IPS-20b (cell line): ENCODE measurements around the gene PLA2G12B.
A peak's percentile ranks its signal among the peaks of the same experiment; 100 is the strongest.

ENCODE experiments used
- H3K27ac ChIP-seq: one replicate; pipeline ENCODE4 v1.5.1; 2013; ENCODE audit warnings: low read length
- H3K27me3 ChIP-seq: 2 replicates; pipeline ENCODE4 v1.6.1; 2013; ENCODE audit warnings: mild to moderate bottlenecking, low read length, inconsistent platforms; ENCODE audit not compliant: insufficient read depth
- H3K36me3 ChIP-seq: 2 replicates; pipeline ENCODE4 v1.6.1; 2013; ENCODE audit warnings: low read depth, mild to moderate bottlenecking, inconsistent platforms, low read length, moderate library complexity; ENCODE audit not compliant: insufficient read depth
- H3K4me1 ChIP-seq: 2 replicates; pipeline ENCODE4 v1.6.1; 2013; ENCODE audit warnings: mild to moderate bottlenecking, control low read depth, inconsistent platforms, low read length, moderate library complexity; ENCODE audit not compliant: insufficient read depth
- H3K4me3 ChIP-seq: 2 replicates; pipeline ENCODE4 v1.5.1; 2013; ENCODE audit warnings: mild to moderate bottlenecking, low read length, inconsistent platforms
- H3K9ac ChIP-seq: 2 replicates; pipeline ENCODE4 v1.6.1; 2013; ENCODE audit warnings: low read depth, mild to moderate bottlenecking, inconsistent platforms, low read length, moderate library complexity
- H3K9me3 ChIP-seq: 2 replicates; pipeline ENCODE4 v1.6.1; 2013; ENCODE audit warnings: mild to moderate bottlenecking, low read depth, low read length, inconsistent platforms; ENCODE audit not compliant: insufficient read depth

PLA2G12B gene

DNA sequence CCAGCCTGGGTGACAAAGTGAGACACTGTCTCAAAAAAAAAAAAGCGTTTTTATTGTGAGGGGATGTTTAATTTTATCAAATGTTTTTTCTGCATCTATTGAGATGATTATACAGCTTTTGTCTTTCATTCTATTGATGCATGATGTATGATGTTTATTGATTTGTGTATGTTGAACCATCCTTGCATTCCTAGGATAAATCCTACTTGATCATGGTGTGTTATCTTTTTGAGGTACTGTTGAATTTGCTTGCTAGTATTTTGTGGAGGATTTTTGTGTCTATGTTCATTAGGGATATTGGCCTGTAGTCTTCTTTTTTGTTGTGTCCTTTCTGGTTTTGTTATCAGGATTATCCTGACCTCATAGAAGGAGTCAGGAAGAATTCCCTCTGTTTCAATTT is 22.3 kb upstream of the PLA2G12B start:
- Histone ChIP-seq H3K27ac (no peak overlapping the region), H3K27me3 (no peaks in the 10 kb centered on the region), H3K9me3 (peaks cover 21% of the 10 kb centered on the region), H3K9ac (no peak overlapping the region), H3K36me3 (no peaks in the 10 kb centered on the region), H3K4me1 (no peaks in the 10 kb centered on the region), H3K4me3 (no peak overlapping the region)

DNA sequence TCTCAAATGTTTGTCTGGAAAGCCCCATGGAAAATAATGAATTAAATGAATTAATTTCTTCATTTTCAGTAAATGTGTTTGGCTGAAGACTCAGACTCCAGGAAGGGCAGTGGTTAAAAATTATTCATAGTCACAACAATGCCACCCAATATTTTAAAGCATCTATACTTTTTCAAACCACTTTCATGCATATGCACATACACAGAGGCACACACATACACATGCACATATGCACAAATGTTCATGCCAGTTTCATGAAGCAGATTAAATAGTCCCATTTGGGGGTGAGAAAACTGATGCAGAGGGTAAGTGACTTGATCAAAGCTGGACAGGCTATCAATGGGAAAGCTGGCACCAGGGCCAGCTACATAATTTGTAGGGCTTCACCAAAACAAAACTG is 1.4 kb upstream of the PLA2G12B start:
- Histone ChIP-seq H3K4me1 (peaks cover 16% of the 10 kb centered on the region; the same call in 1 of the 2 replicates), H3K36me3 (no peaks in the 10 kb centered on the region), H3K27ac (no peak overlapping the region), H3K9ac (no peak overlapping the region), H3K27me3 (no peaks in the 10 kb centered on the region), H3K9me3 (no peaks in the 10 kb centered on the region), H3K4me3 (no peak overlapping the region)

DNA sequence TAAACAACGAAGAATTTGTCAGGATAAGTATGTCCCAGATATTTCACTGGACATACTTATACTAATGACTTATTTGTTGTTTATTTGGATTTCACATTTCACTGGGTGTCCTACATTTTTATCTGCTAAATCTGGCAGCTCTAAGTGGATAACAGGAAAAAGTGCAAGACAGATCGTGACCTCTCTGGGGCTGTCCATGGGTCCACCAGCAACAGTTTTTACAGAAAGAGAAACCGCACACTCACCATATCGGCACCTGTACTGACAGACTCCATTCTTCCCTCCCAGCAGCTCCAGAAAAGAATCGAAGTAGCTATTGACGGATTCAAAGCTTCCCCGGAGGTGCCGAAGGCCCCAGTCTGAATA is 393 bp downstream of the PLA2G12B start:
- Histone ChIP-seq H3K9ac (no peak overlapping the region), H3K36me3 (no peaks in the 10 kb centered on the region), H3K27ac (no peak overlapping the region), H3K27me3 (no peaks in the 10 kb centered on the region), H3K9me3 (no peaks in the 10 kb centered on the region), H3K4me3 (no peak overlapping the region), H3K4me1 (peaks cover 16% of the 10 kb centered on the region; the same call in 1 of the 2 replicates)

DNA sequence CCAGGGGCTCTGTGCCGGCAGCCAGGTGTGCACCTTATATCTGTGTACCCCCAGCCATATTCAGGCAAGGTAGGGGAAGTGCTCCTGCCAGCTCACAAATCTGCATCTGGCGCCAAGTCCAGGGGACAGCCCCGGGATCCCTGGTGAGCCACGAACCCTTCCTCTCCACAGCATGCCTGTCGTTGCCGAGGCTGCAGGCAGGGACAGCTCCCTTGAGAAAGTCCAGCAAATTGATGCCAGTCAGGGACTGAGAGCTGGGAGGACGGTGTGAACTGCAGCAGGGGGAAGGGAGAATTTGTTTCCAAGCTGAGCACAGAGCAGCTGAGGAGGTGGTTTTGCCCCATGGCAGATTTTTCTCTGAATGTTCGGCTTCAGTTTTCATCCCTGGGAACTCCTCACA is 919 bp downstream of the PLA2G12B start:
- Histone ChIP-seq H3K36me3 (no peaks in the 10 kb centered on the region), H3K9me3 (no peaks in the 10 kb centered on the region), H3K27me3 (no peaks in the 10 kb centered on the region), H3K4me1 (peaks cover 16% of the 10 kb centered on the region; the same call in 1 of the 2 replicates), H3K4me3 (no peak overlapping the region), H3K27ac (no peak overlapping the region), H3K9ac (no peak overlapping the region)

DNA sequence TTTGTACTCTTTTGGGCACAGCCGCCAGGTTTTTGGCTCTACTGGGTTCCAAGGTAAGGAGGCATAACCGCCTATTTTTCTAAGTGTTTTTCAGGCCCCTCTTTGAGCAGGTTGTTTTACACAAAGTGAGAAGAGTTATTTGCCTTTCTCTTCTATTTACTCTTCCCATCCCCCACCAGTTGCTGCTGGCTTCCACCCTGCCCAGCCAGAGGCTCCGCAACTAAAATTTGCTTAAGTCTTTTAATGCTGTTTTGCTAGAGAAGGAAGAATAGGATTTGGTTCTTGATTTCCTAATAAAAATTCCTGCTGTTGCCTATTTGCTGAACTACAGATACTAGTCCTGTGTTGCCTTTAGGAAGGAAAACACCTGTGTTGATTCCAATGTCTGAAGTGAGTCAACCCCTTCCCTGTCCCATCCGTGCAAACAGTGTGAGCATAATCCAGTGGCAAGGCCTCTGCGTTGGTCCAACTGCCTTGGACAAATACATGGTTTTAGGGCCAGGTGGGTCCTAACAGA is 1.9 kb downstream of the PLA2G12B start:
- no peak overlapping the region for H3K27ac ChIP-seq
- H3K9ac ChIP-seq: peak overlapping the region; percentile 30; the same call in 1 of the 2 replicates
- peaks cover 16% of the 10 kb centered on the region; the same call in 1 of the 2 replicates for H3K4me1 ChIP-seq
- H3K9me3 ChIP-seq: no peaks in the 10 kb centered on the region
- no peaks in the 10 kb centered on the region for H3K36me3 ChIP-seq
- H3K27me3 ChIP-seq: no peaks in the 10 kb centered on the region
- peak overlapping the region; percentile 3 for H3K4me3 ChIP-seq

DNA sequence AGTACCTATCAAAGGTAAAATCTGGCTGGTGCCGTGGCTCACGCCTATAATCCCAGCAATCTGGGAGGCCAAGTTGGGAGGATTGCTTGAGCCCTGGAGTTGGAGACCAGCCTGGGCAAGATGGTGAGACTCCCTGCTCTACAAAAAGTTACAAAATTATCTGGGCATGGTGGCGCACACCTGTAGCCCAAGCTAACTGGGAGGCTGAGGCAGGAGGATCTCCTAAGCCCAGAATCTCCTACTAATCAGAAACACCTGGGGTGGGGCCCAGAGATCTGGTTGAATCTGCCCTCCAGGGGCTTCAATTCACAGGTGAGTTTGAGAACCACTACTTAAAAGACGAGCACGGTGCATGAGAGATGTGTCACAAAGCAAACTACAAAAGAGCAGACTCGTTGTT is 2.4 kb downstream of the PLA2G12B start:
- no peak overlapping the region for H3K27ac ChIP-seq
- H3K4me1 ChIP-seq: peaks cover 16% of the 10 kb centered on the region; the same call in 1 of the 2 replicates
- H3K9ac ChIP-seq: no peak overlapping the region; the same call in 1 of the 2 replicates
- no peaks in the 10 kb centered on the region for H3K36me3 ChIP-seq
- H3K9me3 ChIP-seq: no peaks in the 10 kb centered on the region
- peak overlapping the region; percentile 3; the same call in 1 of the 2 replicates for H3K4me3 ChIP-seq
- H3K27me3 ChIP-seq: no peaks in the 10 kb centered on the region

DNA sequence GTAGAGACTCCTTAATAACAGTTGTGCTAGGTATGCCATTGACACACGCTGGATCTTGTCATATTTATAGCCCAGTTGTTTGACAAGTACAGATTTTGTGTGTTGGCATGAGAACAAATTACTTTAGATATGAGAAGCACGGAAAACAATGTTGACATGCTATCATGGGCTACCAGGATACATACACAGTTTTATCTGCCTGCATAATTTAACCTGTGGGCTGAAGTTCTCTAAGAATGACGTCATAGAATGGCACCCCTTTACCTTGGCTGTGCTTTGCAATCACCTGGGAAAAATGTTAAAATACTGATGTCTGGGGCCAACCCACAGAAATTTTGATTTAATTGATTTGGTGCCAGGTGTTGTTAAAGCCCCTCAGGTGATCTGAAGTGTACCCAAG is 2.8 kb downstream of the PLA2G12B start:
- Histone ChIP-seq H3K4me3 (no peak overlapping the region), H3K4me1 (peaks cover 16% of the 10 kb centered on the region; the same call in 1 of the 2 replicates), H3K9me3 (no peaks in the 10 kb centered on the region), H3K9ac (no peak overlapping the region), H3K27ac (no peak overlapping the region), H3K27me3 (no peaks in the 10 kb centered on the region), H3K36me3 (no peaks in the 10 kb centered on the region)

DNA sequence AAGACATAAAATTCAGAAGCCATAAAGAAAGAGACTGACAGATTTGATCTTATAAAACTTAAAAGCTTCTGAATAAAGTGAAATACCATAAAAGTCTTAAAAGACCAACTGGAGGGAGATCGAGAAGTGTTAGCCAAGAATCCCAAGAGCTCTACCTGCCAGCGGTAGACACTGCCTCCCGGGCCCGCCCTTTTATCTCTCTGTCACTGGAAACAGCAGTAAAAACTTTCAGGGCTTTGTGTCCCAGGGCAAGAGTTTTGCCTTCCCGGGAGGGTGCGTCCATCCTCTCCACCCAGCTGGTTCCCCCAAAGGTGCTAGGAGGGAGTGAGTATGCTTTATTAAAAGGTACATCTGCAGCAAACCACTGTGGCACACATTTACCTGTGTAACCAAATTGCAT is 5.8 kb downstream of the PLA2G12B start:
- Histone ChIP-seq H3K27me3 (no peaks in the 10 kb centered on the region), H3K9me3 (no peaks in the 10 kb centered on the region), H3K27ac (no peak overlapping the region), H3K9ac (no peak overlapping the region), H3K36me3 (no peaks in the 10 kb centered on the region), H3K4me1 (peaks cover 15% of the 10 kb centered on the region; the same call in 1 of the 2 replicates), H3K4me3 (no peak overlapping the region)

DNA sequence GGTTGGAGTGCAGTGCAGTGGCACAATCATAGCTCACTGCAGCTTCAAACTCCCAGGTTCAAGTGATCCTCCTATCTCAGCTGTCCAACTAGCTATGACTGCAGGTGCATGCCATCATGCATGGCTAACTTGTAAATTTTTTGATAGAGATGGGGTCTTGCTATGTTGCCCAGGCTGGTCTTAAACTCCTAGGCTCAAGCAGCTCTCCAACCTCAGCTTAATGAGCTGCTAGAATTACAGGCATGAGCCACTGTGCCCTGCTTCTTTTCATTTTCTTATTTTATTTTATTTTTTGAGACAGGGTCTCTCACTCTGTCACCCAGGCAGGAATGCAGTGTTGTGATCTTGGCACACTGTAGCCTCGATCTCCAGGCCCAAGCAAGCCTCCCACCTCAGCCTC is 7.6 kb downstream of the PLA2G12B start:
- Histone ChIP-seq H3K27ac (no peak overlapping the region), H3K36me3 (no peaks in the 10 kb centered on the region), H3K4me3 (no peak overlapping the region), H3K4me1 (no peaks in the 10 kb centered on the region), H3K27me3 (no peaks in the 10 kb centered on the region), H3K9ac (no peak overlapping the region), H3K9me3 (no peaks in the 10 kb centered on the region)

DNA sequence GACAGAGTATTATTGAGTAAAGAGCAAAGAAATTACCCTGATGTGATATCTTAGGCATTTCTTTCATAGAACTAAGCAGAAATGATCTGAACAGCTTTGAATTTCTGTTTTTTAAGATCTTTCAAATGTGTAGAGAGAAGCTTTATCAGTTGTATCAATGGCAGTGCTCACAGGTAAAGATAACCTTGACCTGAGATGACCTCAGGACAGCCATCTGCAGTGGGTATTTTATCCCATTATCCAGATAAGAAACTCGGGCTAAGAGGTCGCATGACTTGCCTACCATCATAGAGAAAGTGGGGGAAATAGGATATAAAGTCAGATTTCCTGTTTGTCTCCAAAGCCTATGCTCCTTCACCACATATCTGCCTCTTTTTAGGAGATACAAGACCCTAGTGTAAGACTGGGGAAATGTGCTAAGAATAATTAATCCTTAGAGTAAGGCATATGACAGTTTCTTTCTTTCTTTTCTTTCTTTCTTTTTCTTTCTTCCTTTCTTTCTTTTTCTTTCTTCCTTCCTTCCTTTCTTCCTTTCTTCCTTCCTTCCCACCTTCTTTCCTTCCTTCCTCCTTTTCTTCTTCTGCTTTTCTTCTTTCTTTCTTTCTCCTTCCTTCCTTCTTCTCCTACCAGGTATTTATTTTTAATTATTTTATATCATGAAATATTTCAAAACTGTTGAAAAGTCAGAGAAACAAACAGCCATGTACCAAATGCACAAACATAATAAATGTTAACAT is 10.9 kb downstream of the PLA2G12B start:
- Histone ChIP-seq H3K4me3 (no peak overlapping the region), H3K4me1 (no peaks in the 10 kb centered on the region), H3K36me3 (no peaks in the 10 kb centered on the region), H3K27ac (no peak overlapping the region), H3K9me3 (no peaks in the 10 kb centered on the region), H3K27me3 (no peaks in the 10 kb centered on the region), H3K9ac (no peak overlapping the region)

DNA sequence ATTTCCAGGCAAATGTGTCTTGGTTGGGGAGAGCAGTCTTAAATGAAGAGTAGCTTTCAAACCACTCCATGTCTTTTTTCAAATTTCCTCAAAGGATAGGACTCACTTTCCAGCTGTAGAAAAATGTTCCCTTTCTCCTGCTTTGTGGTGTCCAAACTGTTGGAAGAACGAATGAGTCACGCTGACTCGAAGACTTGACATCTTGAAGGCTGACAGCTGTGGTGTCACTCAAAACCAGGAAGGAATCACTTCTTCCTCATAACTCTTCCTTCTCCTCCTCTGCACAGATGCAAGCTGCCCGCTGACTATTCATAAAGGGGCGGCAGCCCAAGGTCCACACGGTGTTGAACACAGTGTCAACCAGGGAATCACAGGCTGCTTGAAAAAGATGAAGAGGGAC is 19.2 kb downstream of the PLA2G12B start:
- no peaks in the 10 kb centered on the region for H3K36me3 ChIP-seq
- H3K4me1 ChIP-seq: no peaks in the 10 kb centered on the region
- no peak overlapping the region for H3K27ac ChIP-seq
- no peak overlapping the region for H3K9ac ChIP-seq
- no peak overlapping the region for H3K4me3 ChIP-seq
- no peaks in the 10 kb centered on the region for H3K27me3 ChIP-seq
- H3K9me3 ChIP-seq: no peaks in the 10 kb centered on the region

DNA sequence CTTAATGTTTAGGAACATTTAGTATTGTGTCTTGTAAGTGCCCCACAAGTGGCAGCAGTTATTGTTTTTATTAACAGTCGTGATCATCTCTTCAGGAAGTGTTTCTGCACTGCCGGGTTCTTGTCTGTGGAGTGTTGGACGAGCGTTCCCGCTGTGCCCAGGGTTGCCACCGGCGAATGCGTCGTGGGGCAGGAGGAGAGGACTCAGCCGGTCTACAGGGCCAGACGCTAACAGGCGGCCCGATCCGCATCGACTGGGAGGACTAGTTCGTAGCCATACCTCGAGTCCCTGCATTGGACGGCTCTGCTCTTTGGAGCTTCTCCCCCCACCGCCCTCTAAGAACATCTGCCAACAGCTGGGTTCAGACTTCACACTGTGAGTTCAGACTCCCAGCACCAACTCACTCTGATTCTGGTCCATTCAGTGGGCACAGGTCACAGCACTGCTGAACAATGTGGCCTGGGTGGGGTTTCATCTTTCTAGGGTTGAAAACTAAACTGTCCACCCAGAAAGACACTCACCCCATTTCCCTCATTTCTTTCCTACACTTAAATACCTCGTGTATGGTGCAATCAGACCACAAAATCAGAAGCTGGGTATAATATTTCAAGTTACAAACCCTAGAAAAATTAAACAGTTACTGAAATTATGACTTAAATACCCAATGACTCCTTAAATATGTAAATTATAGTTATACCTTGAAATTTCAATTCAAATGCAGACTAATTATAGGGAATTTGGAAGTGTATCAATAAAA is 22.2 kb downstream of the PLA2G12B start:
- no peak overlapping the region for H3K27ac ChIP-seq
- no peaks in the 10 kb centered on the region for H3K27me3 ChIP-seq
- H3K36me3 ChIP-seq: no peaks in the 10 kb centered on the region
- no peak overlapping the region for H3K9ac ChIP-seq
- H3K4me1 ChIP-seq: no peaks in the 10 kb centered on the region
- no peaks in the 10 kb centered on the region for H3K9me3 ChIP-seq
- no peak overlapping the region for H3K4me3 ChIP-seq
